ENCODE results near the gene PSME4. TPM values are rescaled to one million over a fixed set of nuclear protein-coding genes. Genes with fewer than 3 reads are reported as not detected.
"Not testable (repeated sequence)": the region's sequence is repeated elsewhere in the genome, so short reads cannot be mapped to it uniquely, and the experiment has no call there.

Gene PSME4
- polyA plus RNA-seq, 3 donors: 2.1 to 17.7 (median 3.1) TPM

- peaks cover 0 to 5% of the 10 kb centered on the region in 2 donors for H3K9me3 ChIP-seq (replicated peaks in 1 of 2; ENCODE audit: control insufficient read depth in 1 of 2, insufficient read depth in 1 of 2, low read length in 2 of 2)
- H2AFZ ChIP-seq (ENCODE audit: insufficient read depth, low read depth, low read length, poor library complexity, severe bottlenecking): no peak overlapping the region
- peaks cover 0 to 6% (median 0%) of the 10 kb centered on the region in 3 donors for H3K27me3 Mint-ChIP-seq (ENCODE audit: low read depth in 3 of 3)
- no peaks in the 10 kb centered on the region for H3K36me3 ChIP-seq (replicated peaks in 1 of 2; ENCODE audit: control insufficient read depth in 1 of 2, insufficient read depth in 2 of 2, low read length in 2 of 2)
- H3K27me3 ChIP-seq (ENCODE audit: control insufficient read depth in 2 of 2, insufficient read depth in 2 of 2, low read length in 2 of 2): no peaks in the 10 kb centered on the region
- peak overlapping the region in 1 of 7 donors; percentile 50 for H3K27ac Mint-ChIP-seq
- peaks cover 2 to 13% (median 3%) of the 10 kb centered on the region in 7 donors for H3K9me3 Mint-ChIP-seq
- no peak overlapping the region for H3K9ac ChIP-seq (ENCODE audit: insufficient read depth, low read length, poor library complexity, severe bottlenecking)
- peaks cover 3% of the 10 kb centered on the region for H3K4me1 Mint-ChIP-seq
- H3K36me3 Mint-ChIP-seq: no peaks in the 10 kb centered on the region
- H3K4me3 Mint-ChIP-seq: no peak overlapping the region
- H3K27ac ChIP-seq (ENCODE audit: low read depth in 1 of 2, low read length in 2 of 2): no peak overlapping the region
- H3K4me2 ChIP-seq (replicated peaks; ENCODE audit: extremely low read depth, low read length, poor library complexity, severe bottlenecking): no peak overlapping the region
- no peaks in the 10 kb centered on the region for H3K79me2 ChIP-seq (ENCODE audit: insufficient read depth, low read length)
- TF ChIP-seq, protein P1, sequence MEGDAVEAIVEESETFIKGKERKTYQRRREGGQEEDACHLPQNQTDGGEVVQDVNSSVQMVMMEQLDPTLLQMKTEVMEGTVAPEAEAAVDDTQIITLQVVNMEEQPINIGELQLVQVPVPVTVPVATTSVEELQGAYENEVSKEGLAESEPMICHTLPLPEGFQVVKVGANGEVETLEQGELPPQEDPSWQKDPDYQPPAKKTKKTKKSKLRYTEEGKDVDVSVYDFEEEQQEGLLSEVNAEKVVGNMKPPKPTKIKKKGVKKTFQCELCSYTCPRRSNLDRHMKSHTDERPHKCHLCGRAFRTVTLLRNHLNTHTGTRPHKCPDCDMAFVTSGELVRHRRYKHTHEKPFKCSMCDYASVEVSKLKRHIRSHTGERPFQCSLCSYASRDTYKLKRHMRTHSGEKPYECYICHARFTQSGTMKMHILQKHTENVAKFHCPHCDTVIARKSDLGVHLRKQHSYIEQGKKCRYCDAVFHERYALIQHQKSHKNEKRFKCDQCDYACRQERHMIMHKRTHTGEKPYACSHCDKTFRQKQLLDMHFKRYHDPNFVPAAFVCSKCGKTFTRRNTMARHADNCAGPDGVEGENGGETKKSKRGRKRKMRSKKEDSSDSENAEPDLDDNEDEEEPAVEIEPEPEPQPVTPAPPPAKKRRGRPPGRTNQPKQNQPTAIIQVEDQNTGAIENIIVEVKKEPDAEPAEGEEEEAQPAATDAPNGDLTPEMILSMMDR (IDR thresholded peaks at IDR 0.05): no peak
- no peaks in the 10 kb centered on the region for H4K20me1 ChIP-seq (ENCODE audit: insufficient read depth, low read length)
- intact Hi-C loops (cut with micrococcal nuclease): no loop called here
- H3K4me1 ChIP-seq (ENCODE audit: control insufficient read depth in 1 of 2, insufficient read depth in 2 of 2, low read length in 2 of 2): no peaks in the 10 kb centered on the region
- H3K4me3 ChIP-seq (replicated peaks in 1 of 3; ENCODE audit: low read depth in 2 of 3, low read length in 3 of 3): no peak overlapping the region
- no peak for DNase-seq
- WGBS (ENCODE audit: insufficient coverage): no CpG with 5 or more reads among the region's 3 CpGs
Measured at GRCh38 chr2:53842891-53843290, 127.9 kb downstream of the PSME4 start.

GRCh38 chr2:53841651-53842050 is 129.1 kb downstream of the PSME4 start:
- H3K4me1 ChIP-seq (ENCODE audit: control insufficient read depth in 1 of 2, insufficient read depth in 2 of 2, low read length in 2 of 2); H3K36me3 ChIP-seq (replicated peaks in 1 of 2; ENCODE audit: control insufficient read depth in 1 of 2, insufficient read depth in 2 of 2, low read length in 2 of 2); H3K4me1 Mint-ChIP-seq; H3K4me3 ChIP-seq (replicated peaks in 1 of 3; ENCODE audit: low read depth in 2 of 3, low read length in 3 of 3); H3K27ac ChIP-seq (ENCODE audit: low read depth in 1 of 2, low read length in 2 of 2); H2AFZ ChIP-seq (ENCODE audit: insufficient read depth, low read depth, low read length, poor library complexity, severe bottlenecking); H4K20me1 ChIP-seq (ENCODE audit: insufficient read depth, low read length); DNase-seq; H3K9ac ChIP-seq (ENCODE audit: insufficient read depth, low read length, poor library complexity, severe bottlenecking); H3K4me2 ChIP-seq (replicated peaks; ENCODE audit: extremely low read depth, low read length, poor library complexity, severe bottlenecking); intact Hi-C loops (cut with micrococcal nuclease); H3K9me3 ChIP-seq (replicated peaks in 1 of 2; ENCODE audit: control insufficient read depth in 1 of 2, insufficient read depth in 1 of 2, low read length in 2 of 2); H3K27ac Mint-ChIP-seq; H3K4me3 Mint-ChIP-seq; H3K27me3 Mint-ChIP-seq (ENCODE audit: low read depth in 3 of 3); H3K27me3 ChIP-seq (ENCODE audit: control insufficient read depth in 2 of 2, insufficient read depth in 2 of 2, low read length in 2 of 2); H3K36me3 Mint-ChIP-seq; H3K79me2 ChIP-seq (ENCODE audit: insufficient read depth, low read length): not testable (repeated sequence)
- 95% methylated on average over 4 of the region's 7 CpGs for whole genome bisulfite sequencing (ENCODE audit: insufficient coverage)
- H3K9me3 Mint-ChIP-seq: peaks cover 2 to 17% (median 3%) of the 10 kb centered on the region in 7 donors
